LNCaP clone FGC (cell line): Measurements from ENCODE around the gene HNRNPA0.

Source experiments
- DNase-seq: peaks from one replicate; pipeline ENCODE4 v3.0.0-alpha.2; 2011; ENCODE audit warnings: low read depth
- H3K4me3 ChIP-seq: 2 replicates; pipeline ENCODE4 v1.5.1; 2011; ENCODE audit warnings: mild to moderate bottlenecking, low read depth, low read length, control low read depth
- CTCF ChIP-seq: IDR thresholded peaks from 2 replicates; pipeline ENCODE4 v1.5.1; 2012; ENCODE audit warnings: mild to moderate bottlenecking; ENCODE audit not compliant: control insufficient read depth, insufficient read depth; ENCODE audit errors: extremely low read depth

Gene HNRNPA0

DNA sequence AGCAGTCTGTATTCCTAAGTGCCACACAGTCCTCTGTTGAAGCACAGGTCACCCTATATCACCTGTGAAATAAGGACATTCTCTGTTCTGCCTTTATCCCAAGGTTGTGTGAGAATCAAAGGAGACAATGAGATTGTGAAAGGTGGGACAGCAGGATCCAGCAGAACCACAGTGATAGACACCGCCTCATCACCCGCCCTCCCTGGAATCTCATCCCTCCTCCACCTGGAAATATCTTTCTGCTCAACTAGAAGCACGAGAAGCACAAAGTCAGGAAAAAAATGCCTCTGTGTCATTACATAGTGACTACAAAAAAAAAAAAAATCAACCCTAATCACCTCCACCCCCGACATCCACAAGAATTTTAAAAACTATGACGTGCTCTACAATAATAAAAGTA lies 50.6 kb downstream of the HNRNPA0 start:
- DNase-seq = no peak

GRCh38 chr5:137700282-137700680 lies 53.9 kb downstream of the HNRNPA0 start:
- DNase-seq = no peak
- no peak overlapping the region for H3K4me3 ChIP-seq
- TF ChIP-seq CTCF = no peak

More for the DNA sequence above, 50.6 kb downstream of the HNRNPA0 start:
- H3K4me3 ChIP-seq = no peak overlapping the region
- no peak for TF ChIP-seq CTCF

DNA sequence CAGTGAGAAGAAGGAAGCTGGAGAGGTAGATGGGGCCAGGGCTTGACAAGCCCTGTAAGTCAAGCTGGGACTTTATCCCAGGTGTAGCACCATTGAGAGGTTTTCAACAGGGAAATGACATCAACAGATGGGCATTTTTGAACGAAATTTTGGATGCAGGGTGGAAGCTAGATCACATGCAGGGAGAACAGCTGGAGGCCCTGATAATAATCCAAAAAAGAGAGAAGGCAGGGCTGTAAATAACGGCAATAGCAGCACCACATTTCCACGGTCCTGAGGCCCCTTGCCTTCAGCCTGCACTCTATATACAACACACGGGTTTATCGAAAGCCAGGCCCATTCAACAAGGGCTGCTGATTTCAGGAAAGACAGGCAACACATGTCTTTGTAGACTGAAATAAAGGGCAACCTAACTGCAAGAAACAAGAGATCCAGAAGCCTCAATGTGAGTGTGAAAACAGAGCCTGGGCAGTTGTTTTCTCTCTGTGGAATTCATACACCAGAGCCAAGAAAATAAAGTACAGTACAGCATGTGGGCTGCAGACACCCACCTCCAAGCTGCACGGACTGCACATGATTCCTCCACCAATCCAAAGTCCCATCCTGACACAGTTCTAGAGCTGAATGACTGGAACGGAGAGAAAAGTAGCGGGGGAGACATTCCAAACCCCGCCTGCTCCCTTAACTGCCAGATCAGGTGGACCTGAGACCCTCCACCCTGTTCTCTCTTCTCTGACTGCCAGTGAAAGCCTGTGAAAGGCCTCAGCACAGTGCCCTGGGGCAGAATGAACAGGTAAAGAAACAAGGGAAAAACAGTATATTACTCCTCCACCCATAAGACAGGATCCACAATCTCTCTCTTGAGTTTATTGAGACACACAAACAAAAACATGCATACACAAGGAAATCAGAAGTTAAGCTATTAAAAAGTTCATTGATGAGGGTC lies 54.6 kb downstream of the HNRNPA0 start:
- H3K4me3 ChIP-seq = no peak overlapping the region
- no peak for TF ChIP-seq CTCF
- DNase-seq = no peak

GRCh38 chr5:137696481-137696880 lies 57.7 kb downstream of the HNRNPA0 start:
- no peak for DNase-seq
- no peak for TF ChIP-seq CTCF
- H3K4me3 ChIP-seq = no peak overlapping the region

- no peak for TF ChIP-seq CTCF
- no peak for DNase-seq
- no peak overlapping the region for H3K4me3 ChIP-seq
These were observed 58.3 kb downstream of the HNRNPA0 start for GRCh38 chr5:137695651-137696428.
